SK-N-SH (cell line): ENCODE data around the gene OR8G1. TPM values are rescaled to one million over a fixed set of nuclear protein-coding genes. Genes with fewer than 3 reads are reported as not detected.

Experiments
- CTCF ChIA-PET: fragments of 300-600, 350-600 bp; formaldehyde crosslinking; extraction: SDS; loops from one replicate; lab custom pipeline; 2021; lab: Yijun Ruan, JAX
- POLR2A ChIA-PET: fragments of 350-600 bp; sonication (Branson Sonifier 250); formaldehyde crosslinking; extraction: SDS; loops from one replicate; lab custom pipeline; 2020; ENCODE audit warnings: antibody characterized with exemption, inconsistent platforms; lab: Yijun Ruan, JAX
- DNase-seq: peaks from one replicate; pipeline ENCODE4 v3.0.0; 2012
- H2AFZ ChIP-seq: fragments of 200-600 bp; sonication (generic); 2 replicates; pipeline ENCODE4 v1.8.1; 2016; ENCODE audit warnings: antibody characterized with exemption, mild to moderate bottlenecking, low read depth
- H3F3A ChIP-seq: fragments of 200-600 bp; sonication (generic); replicated peaks from 2 replicates; pipeline ENCODE3; 2016; ENCODE audit warnings: antibody characterized with exemption, mild to moderate bottlenecking; ENCODE audit not compliant: insufficient read depth
- H3K27ac ChIP-seq, 2 experiments: fragments of 200-500 bp in 1 of 2; fragments of 200-600 bp in 1 of 2; sonication (Bioruptor generic) in 1 of 2; sonication (generic), shearing (Covaris generic) in 1 of 2; 2 replicates each; pipeline versions ENCODE4 v1.5.1 to v1.6.1; 2014 to 2016; ENCODE audit warnings: low read depth in 2 of 2, inconsistent platforms in 1 of 2, low read length in 1 of 2, mild to moderate bottlenecking in 1 of 2, mixed read lengths in 1 of 2
- H3K27me3 ChIP-seq: fragments of 200-600 bp; sonication (generic), shearing (Covaris generic); 2 replicates; pipeline ENCODE4 v1.6.1; 2016; ENCODE audit warnings: mixed run types; ENCODE audit not compliant: insufficient read depth
- H3K36me3 ChIP-seq, 2 experiments: fragments of 200-500 bp in 1 of 2; fragments of 200-600 bp in 1 of 2; sonication (Bioruptor generic) in 1 of 2; sonication (generic) in 1 of 2; replicated peaks in 1 of 2; 2 replicates each; pipeline versions ENCODE3 to v1.5.1; 2014 to 2016; ENCODE audit warnings: low read length in 1 of 2, mild to moderate bottlenecking in 1 of 2; ENCODE audit not compliant: insufficient read depth in 2 of 2, control insufficient read depth in 1 of 2
- H3K4me1 ChIP-seq, 2 experiments: fragments of 200-500 bp in 1 of 2; fragments of 200-600 bp in 1 of 2; sonication (Bioruptor generic) in 1 of 2; sonication (generic), shearing (Covaris generic) in 1 of 2; 2 replicates each; pipeline versions ENCODE4 v1.5.1 to v1.6.1; 2014 to 2016; ENCODE audit warnings: low read depth in 1 of 2, low read length in 1 of 2, mixed run types in 1 of 2; ENCODE audit not compliant: insufficient read depth in 2 of 2, control insufficient read depth in 1 of 2
- H3K4me2 ChIP-seq: fragments of 200-600 bp; sonication (generic), shearing (Covaris generic); 2 replicates; pipeline ENCODE4 v1.6.1; 2017; ENCODE audit warnings: mixed run types
- H3K4me3 ChIP-seq, 2 experiments: fragments of 200-500 bp in 1 of 2; fragments of 200-600 bp in 1 of 2; sonication (Bioruptor generic) in 1 of 2; sonication (generic), shearing (Covaris generic) in 1 of 2; 2 replicates each; pipeline versions ENCODE4 v1.5.1 to v1.8.1; 2014 to 2016; ENCODE audit warnings: low read depth in 2 of 2, inconsistent platforms in 1 of 2, low read length in 1 of 2, mild to moderate bottlenecking in 1 of 2, mixed read lengths in 1 of 2, moderate library complexity in 1 of 2
- H3K79me2 ChIP-seq: fragments of 200-600 bp; sonication (generic); 2 replicates; pipeline ENCODE4 v1.8.1; 2017; ENCODE audit warnings: mild to moderate bottlenecking; ENCODE audit not compliant: insufficient read depth
- H3K9ac ChIP-seq: fragments of 200-600 bp; sonication (generic); 2 replicates; pipeline ENCODE4 v1.6.1; 2017; ENCODE audit warnings: mixed run types
- H3K9me2 ChIP-seq: fragments of 200-600 bp; sonication (generic); 2 replicates; pipeline ENCODE4 v1.6.1; 2017; ENCODE audit warnings: mixed run types
- H3K9me3 ChIP-seq: fragments of 200-600 bp; sonication (generic); 2 replicates; pipeline ENCODE4 v1.6.1; 2017; ENCODE audit warnings: mixed run types, mild to moderate bottlenecking, moderate library complexity
- H4K20me1 ChIP-seq: fragments of 200-600 bp; sonication (generic); 2 replicates; pipeline ENCODE4 v1.6.1; 2017; ENCODE audit warnings: mild to moderate bottlenecking, mixed run types; ENCODE audit not compliant: insufficient read depth
- CTCF ChIP-seq: fragments of 200-600 bp; sonication (generic); IDR thresholded peaks from 2 replicates; pipeline ENCODE4 v1.6.1; 2017; ENCODE audit warnings: antibody characterized with exemption, mild to moderate bottlenecking, moderate library complexity
- EP300 ChIP-seq, 2 experiments: IDR thresholded peaks; 2 replicates each; pipeline versions ENCODE4 v1.4.0 to v1.6.1; 2012; ENCODE audit warnings: borderline replicate concordance in 1 of 2, low read depth in 1 of 2, low read length in 1 of 2
- EZH2phosphoT487 ChIP-seq: fragments of 200-600 bp; sonication (generic); IDR thresholded peaks from 2 replicates; pipeline ENCODE4 v1.6.1; 2017; ENCODE audit warnings: low read depth, mixed run types, mild to moderate bottlenecking, antibody characterized with exemption, moderate library complexity, borderline replicate concordance
- FOSL2 ChIP-seq: IDR thresholded peaks from 2 replicates; pipeline ENCODE4 v1.4.0; 2012; ENCODE audit warnings: low read depth, mild to moderate bottlenecking, moderate library complexity, borderline replicate concordance
- FOXJ3 ChIP-seq: sonication (generic); formaldehyde crosslinking; IDR thresholded peaks from 2 replicates; pipeline ENCODE4 v1.5.1; 2020; ENCODE audit warnings: mild to moderate bottlenecking, missing genetic modification reagents
- GABPA ChIP-seq: IDR thresholded peaks from 2 replicates; pipeline ENCODE4 v1.4.0; 2012; ENCODE audit warnings: low read depth, mild to moderate bottlenecking
- GATA2 ChIP-seq: sonication (generic); formaldehyde crosslinking; IDR thresholded peaks from 2 replicates; pipeline ENCODE4 v1.5.0; 2020; ENCODE audit warnings: mild to moderate bottlenecking, missing genetic modification reagents
- PBX3 ChIP-seq: IDR thresholded peaks from 2 replicates; pipeline ENCODE4; 2012
- REST ChIP-seq: IDR thresholded peaks from 2 replicates; pipeline ENCODE4 v1.6.1; 2012; ENCODE audit warnings: mild to moderate bottlenecking, low read depth, low read length, moderate library complexity
- RXRA ChIP-seq: IDR thresholded peaks from 2 replicates; pipeline ENCODE4 v1.4.0; 2012; ENCODE audit warnings: low read depth, mild to moderate bottlenecking, borderline replicate concordance
- SIN3A ChIP-seq: IDR thresholded peaks from 2 replicates; pipeline ENCODE4 v1.6.1; 2012; ENCODE audit warnings: low read depth, mild to moderate bottlenecking, low read length, moderate library complexity, borderline replicate concordance
- TCF12 ChIP-seq: IDR thresholded peaks from 2 replicates; pipeline ENCODE4 v1.4.0; 2012
- TEAD4 ChIP-seq: IDR thresholded peaks from 2 replicates; pipeline ENCODE4 v1.4.0; 2012; ENCODE audit warnings: mild to moderate bottlenecking, borderline replicate concordance; ENCODE audit not compliant: insufficient read depth
- USF1 ChIP-seq: IDR thresholded peaks from 2 replicates; pipeline ENCODE4 v1.4.0; 2012; ENCODE audit warnings: low read depth, borderline replicate concordance
- WGBS: methylation state at CpG from one replicate; pipeline ENCODE4 v1.1.6; 2017; ENCODE audit warnings: low lambda C conversion rate; 5-methylcytosine and 5-hydroxymethylcytosine counted together
- polyA plus RNA-seq, 3 experiments: library from polyadenylated mRNA; depleted of rRNA; stranded (reverse); fragments of >200 nt; gene quantifications; 2 replicates each; pipeline ENCODE4 v1.2.3, GENCODE V29; 2012

Gene OR8G1
- polyA plus RNA-seq (2012; rRNA removed) = not detected in 2 replicates
- not detected in 2 replicates for polyA plus RNA-seq (2012; cell fraction: cytosol; rRNA removed)
- not detected in 2 replicates for polyA plus RNA-seq (2012; cell fraction: nucleus; rRNA removed)

GRCh38 chr11:124240621-124241397 lies at the start of gene OR8G1:
TSS of gene OR8G1 (plus strand) at chr11:124241095. CDS start at chr11:124249676, 8,581 bp downstream.
- Histone ChIP-seq H3K4me2 (no peak within 1 kb of the TSS), H3K4me3 (no peak within 1 kb of the TSS), H4K20me1 (no peaks in the 10 kb centered on the region), H3K4me1 (no peaks in the 10 kb centered on the region), H3K9me2 (no peaks in the 10 kb centered on the region), H3K27ac (no peak within 1 kb of the TSS), H3K27me3 (no peaks in the 10 kb centered on the region), H2AFZ (no peak within 1 kb of the TSS), H3K36me3 (no peaks in the 10 kb centered on the region), H3K9me3 (no peaks in the 10 kb centered on the region), H3F3A (no peaks in the 10 kb centered on the region), H3K9ac (no peak within 1 kb of the TSS), H3K79me2 (no peaks in the 10 kb centered on the region)
- ChIA-PET CTCF (interaction anchor here (1.4 to 2.6 kb wide), 3 partner anchors 11 to 171 kb away, joined by 3 to 6 read pairs (median 5); no protein-coding TSS in a partner anchor), POLR2A (no interaction called here)
- TF ChIP-seq RXRA (no peak), TCF12 (no peak), EZH2phosphoT487 (no peak), FOSL2 (no peak), TEAD4 (no peak), SIN3A (no peak), PBX3 (no peak), EP300 (IDR thresholded peaks at IDR 0.05; ENCODE audit: borderline replicate concordance in 1 of 2, low read depth in 1 of 2, low read length in 1 of 2) (no peak), REST (no peak), GATA2 (no peak), CTCF (no peak), GABPA (no peak), FOXJ3 (CRISPR knock-in tag) (no peak), USF1 (no peak)
- DNase-seq = no peak
- WGBS = 2% methylated on average over 3 of the region's 3 CpGs
